Measurements from ENCODE around the gene BOK.

Gene BOK

GRCh38 chr2:241603686-241604085 is 45.1 kb downstream of the BOK start:
- DNase-seq (ENCODE audit: low spot score): no peak

- DNase-seq (ENCODE audit: low spot score): no peak
These were observed 47.6 kb downstream of the BOK start for GRCh38 chr2:241606186-241606585.

DNA sequence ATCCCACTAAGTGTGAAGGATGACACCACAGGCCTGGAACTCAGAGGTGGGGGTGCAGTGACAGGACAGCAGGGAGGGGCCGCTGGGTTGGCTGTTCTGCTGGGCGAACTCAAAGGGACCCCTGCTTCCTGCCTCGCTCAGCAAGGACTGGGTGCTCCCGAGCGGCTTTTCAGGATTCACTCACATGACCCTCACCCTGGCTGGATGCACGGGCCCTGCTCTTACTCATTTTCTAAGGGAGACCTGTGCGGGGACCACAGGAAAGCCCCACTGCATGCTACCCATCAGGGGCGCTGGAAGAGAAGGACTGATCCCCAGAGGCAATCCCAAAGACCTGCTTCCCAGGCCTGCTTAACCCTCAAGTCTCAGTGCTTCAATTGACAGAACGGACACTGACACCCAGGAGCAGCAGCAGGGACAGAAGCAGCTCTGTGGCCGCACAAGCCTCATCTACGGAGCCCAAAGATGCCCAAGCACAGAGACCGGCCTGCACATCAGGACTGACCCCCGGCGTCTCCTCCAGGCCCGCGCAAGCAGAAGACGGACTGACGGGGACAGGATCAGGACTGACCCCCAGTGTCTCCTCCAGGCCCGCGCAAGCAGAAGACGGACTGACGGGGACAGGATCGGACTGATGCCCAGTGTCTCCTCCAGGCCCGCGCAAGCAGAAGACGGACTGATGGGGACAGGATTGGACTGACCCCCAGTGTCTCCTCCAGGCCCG is 48.8 kb downstream of the BOK start:
- DNase-seq (ENCODE audit: low spot score): no peak

DNA sequence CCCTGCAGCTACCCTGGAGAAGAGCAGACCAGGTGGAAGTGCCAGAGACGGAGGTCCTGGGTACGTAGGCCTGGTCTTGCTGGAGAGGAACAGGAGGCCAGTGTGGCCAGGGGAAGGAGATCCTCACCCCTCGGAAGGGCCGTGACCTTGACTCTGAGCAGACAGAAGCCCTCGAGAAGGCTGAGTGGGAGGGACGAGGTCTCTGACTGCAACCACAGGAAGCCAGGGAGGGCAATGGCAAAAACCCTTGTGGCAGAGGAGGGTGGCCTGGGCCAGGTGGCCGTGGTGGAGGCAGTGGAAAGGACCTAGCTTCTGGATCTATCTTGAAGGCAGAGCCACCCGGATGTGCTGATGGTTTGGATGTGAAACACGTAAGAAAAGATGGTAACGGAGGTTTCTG is 50.3 kb downstream of the BOK start:
- no peak for DNase-seq (ENCODE audit: low spot score)

- DNase-seq (ENCODE audit: low spot score): peak; percentile 91
These were observed 51.6 kb downstream of the BOK start for GRCh38 chr2:241609859-241610793.

- no peak for DNase-seq (ENCODE audit: low spot score)
These were observed 52.5 kb downstream of the BOK start for GRCh38 chr2:241611062-241611461.

GRCh38 chr2:241612156-241613016 is 53.8 kb downstream of the BOK start:
- peak; percentile 38 for DNase-seq (ENCODE audit: low spot score)

GRCh38 chr2:241613017-241613780 is 54.7 kb downstream of the BOK start:
- DNase-seq (ENCODE audit: low spot score): peak; percentile 19

DNA sequence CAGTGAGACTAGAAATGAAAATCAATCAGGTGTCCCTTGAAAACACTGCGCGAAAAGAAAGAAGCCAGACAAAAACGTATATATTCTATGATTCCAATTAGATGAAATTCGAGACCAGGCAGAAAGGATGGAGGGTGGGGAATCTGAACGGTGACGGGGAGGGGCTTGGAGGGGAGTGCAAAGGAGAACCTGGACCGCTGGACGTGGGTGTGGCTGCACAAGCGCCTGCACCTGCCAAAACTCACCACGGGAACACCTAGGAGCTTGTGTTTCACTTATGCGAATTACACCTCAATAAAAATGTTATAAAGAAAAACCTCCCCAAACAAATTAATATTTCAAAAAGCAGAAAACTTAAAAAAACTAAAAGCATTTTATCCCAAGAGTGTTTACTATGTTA is 56.5 kb downstream of the BOK start:
- no peak for DNase-seq (ENCODE audit: low spot score)

DNA sequence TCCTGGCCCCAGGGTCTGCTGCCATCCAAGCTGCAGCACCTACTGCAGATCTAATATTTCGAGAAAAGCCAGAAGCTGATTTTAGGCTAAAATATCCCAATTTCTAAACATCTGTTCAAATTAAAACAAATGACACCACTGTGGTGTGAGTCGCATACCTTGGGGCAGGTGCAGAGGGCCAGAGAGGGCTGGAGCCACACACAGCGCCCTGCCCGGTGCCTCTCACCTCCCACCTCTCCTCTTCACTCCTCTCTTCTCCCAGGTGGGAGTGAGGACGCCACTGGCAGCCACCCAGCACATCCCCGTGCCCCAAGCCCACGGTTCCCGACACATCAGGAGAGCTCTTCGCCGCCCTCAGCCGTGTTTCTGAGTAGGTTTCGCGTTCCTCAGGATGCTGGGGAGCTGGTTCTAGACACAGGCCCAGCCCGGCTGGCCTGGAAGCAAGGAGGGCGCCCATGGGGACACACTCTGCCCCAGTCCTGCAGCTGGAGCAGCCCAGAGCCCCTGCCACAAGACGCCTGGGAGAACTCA is 57.0 kb downstream of the BOK start:
- DNase-seq (ENCODE audit: low spot score): no peak

GRCh38 chr2:241616168-241617125 is 57.9 kb downstream of the BOK start:
- no peak for DNase-seq (ENCODE audit: low spot score)

DNA sequence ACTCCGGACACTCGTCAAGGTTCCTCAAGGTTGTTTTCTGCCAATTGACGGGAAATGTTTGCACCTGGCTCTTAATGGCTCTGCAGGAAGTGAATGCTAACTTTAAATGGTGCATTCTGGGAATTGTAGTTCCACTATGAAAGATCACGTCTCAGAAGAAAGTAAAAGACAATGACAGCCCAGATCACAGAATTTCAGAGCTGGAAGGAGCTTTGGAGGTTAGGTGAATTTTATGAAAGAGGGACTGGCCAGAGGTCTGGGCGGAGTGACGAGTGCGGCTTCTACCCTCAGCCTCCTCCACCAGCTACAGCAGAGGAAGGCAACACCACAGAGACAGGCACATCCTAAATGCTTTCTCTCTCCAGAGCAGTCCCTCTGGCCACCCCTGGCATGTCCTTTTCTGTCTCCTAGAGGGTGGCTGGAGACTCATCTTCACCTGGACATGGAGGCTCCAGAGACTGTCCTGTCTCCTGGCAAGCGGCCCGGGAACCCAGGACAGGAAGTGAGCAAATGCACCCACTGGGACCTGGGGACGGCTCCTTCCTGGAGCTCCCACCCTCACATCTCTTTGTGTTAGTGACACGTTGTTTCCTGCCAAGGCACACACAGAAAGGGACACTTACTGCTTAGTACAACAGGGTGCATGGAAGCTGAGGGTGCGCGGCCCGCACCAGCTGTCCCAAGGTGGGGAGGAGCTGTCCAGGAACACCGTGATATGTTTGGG is 59.0 kb downstream of the BOK start:
- no peak for DNase-seq (ENCODE audit: low spot score)

- DNase-seq (ENCODE audit: low spot score): no peak
These were observed 59.8 kb downstream of the BOK start for GRCh38 chr2:241618296-241618805.

DNA sequence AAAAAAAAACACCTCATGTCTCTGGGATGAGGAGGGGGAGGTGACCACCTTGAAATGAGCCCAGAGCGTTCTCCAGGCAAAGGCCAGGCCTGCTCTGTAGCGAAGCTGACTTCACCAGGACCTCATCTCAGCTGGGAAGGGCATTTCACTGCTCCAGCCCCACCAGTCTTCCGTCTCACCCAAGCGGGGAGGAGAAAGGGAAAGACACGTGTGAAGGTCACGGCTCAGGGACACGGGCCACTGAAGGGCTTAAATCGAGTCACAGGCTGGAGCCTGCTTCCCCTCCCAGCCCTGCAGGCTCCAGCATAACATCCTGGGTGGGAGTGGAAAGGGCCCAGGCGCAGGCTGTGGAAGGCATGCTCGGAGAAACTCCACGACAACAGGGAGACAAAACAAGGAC is 60.3 kb downstream of the BOK start:
- DNase-seq (ENCODE audit: low spot score): no peak

DNA sequence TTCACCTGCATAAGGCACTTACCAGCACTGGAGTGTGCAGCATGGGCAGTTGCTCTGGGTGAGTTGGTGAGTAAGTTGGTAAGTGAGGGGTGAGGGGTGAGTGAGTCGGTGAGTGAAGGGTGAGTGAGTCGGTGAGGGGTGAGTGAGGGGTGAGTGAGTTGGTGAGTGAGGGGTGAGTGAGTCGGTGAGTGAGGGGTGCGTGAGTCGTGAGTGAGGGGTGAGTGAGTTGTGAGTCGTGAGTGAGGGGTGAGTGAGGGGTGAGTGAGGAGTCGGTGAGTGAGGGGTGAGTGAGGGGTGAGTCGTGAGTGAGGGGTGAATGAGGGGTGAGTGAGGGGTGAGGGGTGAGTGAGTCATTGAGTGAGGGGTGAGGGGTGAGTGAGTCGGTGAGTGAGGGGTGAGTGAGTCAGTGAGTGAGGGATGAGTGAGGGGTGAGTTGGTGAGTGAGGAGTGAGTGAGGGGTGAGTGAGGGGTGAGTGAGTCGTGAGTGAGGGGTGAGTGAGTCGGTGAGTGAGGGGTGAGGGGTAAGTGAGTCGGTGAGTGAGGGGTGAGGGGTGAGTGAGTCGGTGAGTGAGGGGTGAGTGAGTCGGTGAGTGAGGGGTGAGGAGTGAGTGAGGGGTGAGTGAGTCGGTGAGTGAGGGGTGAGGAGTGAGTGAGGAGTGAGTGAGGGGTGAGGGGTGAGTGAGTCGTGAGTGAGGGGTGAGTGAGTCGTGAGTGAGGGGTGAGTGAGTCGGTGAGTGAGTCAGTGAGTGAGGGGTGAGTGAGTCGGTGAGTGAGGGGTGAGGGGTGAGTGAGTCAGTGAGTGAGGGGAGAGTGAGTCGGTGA is 61.3 kb downstream of the BOK start:
- DNase-seq (ENCODE audit: low spot score): no peak

GRCh38 chr2:241620419-241620769 is 61.8 kb downstream of the BOK start:
- DNase-seq (ENCODE audit: low spot score): no peak
